ENCODE results near the gene TMEM72. TPM values are rescaled to one million over a fixed set of nuclear protein-coding genes. Genes with fewer than 3 reads are reported as not detected.
A peak's percentile ranks its signal among the peaks of the same experiment; 100 is the strongest.

The TMEM72 gene
- total and polyA plus RNA-seq, 2 of the 13 experiments (the other 11 are each of a cell fraction or from before 2014, with no cell fraction given): 0.04 TPM; not detected in 1

DNA sequence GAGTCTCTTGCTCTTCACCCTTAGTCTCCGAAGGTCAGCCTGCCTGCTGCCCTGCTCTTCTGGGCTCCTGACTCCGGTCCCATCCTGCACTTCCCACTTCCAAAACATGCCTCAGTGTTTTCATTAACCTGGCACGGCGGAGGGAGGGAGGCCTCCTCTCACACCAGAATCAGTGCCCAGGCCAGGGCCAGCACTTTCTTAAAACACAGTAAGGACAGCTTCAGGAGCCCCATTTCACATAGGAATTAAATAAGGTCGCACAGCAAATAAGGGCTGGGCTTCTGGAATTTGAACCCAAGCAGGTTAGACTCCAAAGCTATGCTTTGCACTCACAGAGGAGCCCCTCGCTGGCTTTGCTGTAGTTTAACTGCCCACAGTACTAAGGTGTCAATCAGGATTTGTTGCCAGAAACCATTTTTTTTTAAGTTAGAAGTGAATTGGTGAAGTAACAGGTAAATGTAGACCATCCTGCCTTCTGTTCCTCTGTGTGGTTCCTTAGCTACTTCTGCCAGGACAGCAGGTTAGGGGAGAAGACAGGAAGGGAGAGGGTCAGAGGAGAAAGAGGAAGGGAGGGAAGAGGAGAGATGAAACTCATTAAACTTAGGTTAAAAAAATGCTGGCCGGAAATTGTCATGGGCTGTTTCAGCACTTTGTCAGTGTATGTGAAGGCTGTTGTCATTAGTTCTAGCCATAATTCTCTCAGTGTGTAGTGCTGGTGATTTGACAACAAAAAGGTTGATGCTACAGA lies 49.5 kb downstream of the TMEM72 start (continued):
- TF ChIP-seq, protein P1, sequence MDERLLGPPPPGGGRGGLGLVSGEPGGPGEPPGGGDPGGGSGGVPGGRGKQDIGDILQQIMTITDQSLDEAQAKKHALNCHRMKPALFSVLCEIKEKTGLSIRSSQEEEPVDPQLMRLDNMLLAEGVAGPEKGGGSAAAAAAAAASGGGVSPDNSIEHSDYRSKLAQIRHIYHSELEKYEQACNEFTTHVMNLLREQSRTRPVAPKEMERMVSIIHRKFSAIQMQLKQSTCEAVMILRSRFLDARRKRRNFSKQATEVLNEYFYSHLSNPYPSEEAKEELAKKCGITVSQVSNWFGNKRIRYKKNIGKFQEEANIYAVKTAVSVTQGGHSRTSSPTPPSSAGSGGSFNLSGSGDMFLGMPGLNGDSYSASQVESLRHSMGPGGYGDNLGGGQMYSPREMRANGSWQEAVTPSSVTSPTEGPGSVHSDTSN (CRISPR knock-in tag; IDR thresholded peaks at IDR 0.05): 0 out of 2 replicates have a peak, but pooled peaks have one; percentile 46
- TF ChIP-seq, protein P2, sequence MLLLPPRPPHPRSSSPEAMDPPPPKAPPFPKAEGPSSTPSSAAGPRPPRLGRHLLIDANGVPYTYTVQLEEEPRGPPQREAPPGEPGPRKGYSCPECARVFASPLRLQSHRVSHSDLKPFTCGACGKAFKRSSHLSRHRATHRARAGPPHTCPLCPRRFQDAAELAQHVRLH (CRISPR knock-in tag; IDR thresholded peaks at IDR 0.05; ENCODE audit: borderline replicate concordance, low read depth): no peak
- no peak for TF ChIP-seq ZBTB20 (CRISPR knock-in tag; IDR thresholded peaks at IDR 0.05; ENCODE audit: borderline replicate concordance, low read depth)
- no peak for TF ChIP-seq YY1 (IDR thresholded peaks at IDR 0.05; ENCODE audit: insufficient read depth, insufficient replicate concordance, low read depth, low read length)
- TF ChIP-seq, protein P3, sequence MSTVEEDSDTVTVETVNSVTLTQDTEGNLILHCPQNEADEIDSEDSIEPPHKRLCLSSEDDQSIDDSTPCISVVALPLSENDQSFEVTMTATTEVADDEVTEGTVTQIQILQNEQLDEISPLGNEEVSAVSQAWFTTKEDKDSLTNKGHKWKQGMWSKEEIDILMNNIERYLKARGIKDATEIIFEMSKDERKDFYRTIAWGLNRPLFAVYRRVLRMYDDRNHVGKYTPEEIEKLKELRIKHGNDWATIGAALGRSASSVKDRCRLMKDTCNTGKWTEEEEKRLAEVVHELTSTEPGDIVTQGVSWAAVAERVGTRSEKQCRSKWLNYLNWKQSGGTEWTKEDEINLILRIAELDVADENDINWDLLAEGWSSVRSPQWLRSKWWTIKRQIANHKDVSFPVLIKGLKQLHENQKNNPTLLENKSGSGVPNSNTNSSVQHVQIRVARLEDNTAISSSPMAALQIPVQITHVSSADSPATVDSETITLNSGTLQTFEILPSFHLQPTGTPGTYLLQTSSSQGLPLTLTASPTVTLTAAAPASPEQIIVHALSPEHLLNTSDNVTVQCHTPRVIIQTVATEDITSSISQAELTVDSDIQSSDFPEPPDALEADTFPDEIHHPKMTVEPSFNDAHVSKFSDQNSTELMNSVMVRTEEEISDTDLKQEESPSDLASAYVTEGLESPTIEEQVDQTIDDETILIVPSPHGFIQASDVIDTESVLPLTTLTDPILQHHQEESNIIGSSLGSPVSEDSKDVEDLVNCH (CRISPR knock-in tag; IDR thresholded peaks at IDR 0.05): no peak
- TF ChIP-seq SP4 (CRISPR knock-in tag; IDR thresholded peaks at IDR 0.05): no peak
- no peak for TF ChIP-seq ZNF138 (CRISPR knock-in tag; IDR thresholded peaks at IDR 0.05; ENCODE audit: low read depth)
- TF ChIP-seq ZSCAN20 (CRISPR knock-in tag; IDR thresholded peaks at IDR 0.05; ENCODE audit: borderline replicate concordance): no peak
- TF ChIP-seq SALL1 (CRISPR knock-in tag; IDR thresholded peaks at IDR 0.05): peak; percentile 37; the same call in 1 of the 2 replicates
- TF ChIP-seq, protein P4, sequence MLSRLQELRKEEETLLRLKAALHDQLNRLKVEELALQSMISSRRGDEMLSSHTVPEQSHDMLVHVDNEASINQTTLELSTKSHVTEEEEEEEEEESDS (CRISPR knock-in tag; IDR thresholded peaks at IDR 0.05; ENCODE audit: borderline replicate concordance): no peak
- TF ChIP-seq NAIF1 (CRISPR knock-in tag; IDR thresholded peaks at IDR 0.05; ENCODE audit: borderline replicate concordance): no peak
- 0 out of 2 replicates have a peak, but pooled peaks have one; percentile 44 for TF ChIP-seq SIN3A (IDR thresholded peaks at IDR 0.05; ENCODE audit: borderline replicate concordance, low read depth, low read length)
- no peak for TF ChIP-seq MED8 (CRISPR knock-in tag; IDR thresholded peaks at IDR 0.05; ENCODE audit: insufficient replicate concordance)
- TF ChIP-seq, protein P5, sequence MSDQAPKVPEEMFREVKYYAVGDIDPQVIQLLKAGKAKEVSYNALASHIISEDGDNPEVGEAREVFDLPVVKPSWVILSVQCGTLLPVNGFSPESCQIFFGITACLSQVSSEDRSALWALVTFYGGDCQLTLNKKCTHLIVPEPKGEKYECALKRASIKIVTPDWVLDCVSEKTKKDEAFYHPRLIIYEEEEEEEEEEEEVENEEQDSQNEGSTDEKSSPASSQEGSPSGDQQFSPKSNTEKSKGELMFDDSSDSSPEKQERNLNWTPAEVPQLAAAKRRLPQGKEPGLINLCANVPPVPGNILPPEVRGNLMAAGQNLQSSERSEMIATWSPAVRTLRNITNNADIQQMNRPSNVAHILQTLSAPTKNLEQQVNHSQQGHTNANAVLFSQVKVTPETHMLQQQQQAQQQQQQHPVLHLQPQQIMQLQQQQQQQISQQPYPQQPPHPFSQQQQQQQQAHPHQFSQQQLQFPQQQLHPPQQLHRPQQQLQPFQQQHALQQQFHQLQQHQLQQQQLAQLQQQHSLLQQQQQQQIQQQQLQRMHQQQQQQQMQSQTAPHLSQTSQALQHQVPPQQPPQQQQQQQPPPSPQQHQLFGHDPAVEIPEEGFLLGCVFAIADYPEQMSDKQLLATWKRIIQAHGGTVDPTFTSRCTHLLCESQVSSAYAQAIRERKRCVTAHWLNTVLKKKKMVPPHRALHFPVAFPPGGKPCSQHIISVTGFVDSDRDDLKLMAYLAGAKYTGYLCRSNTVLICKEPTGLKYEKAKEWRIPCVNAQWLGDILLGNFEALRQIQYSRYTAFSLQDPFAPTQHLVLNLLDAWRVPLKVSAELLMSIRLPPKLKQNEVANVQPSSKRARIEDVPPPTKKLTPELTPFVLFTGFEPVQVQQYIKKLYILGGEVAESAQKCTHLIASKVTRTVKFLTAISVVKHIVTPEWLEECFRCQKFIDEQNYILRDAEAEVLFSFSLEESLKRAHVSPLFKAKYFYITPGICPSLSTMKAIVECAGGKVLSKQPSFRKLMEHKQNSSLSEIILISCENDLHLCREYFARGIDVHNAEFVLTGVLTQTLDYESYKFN (CRISPR knock-in tag; conservative IDR thresholded peaks at IDR 0.05): 0 out of 2 replicates have a peak, but pooled peaks have one; percentile 44
- no peak for TF ChIP-seq PAWR (CRISPR knock-in tag; IDR thresholded peaks at IDR 0.05; ENCODE audit: borderline replicate concordance)
- TF ChIP-seq CENPT (CRISPR knock-in tag; IDR thresholded peaks at IDR 0.05; ENCODE audit: low read depth): no peak
- no peak for TF ChIP-seq SETDB1 (CRISPR knock-in tag; IDR thresholded peaks at IDR 0.05; ENCODE audit: borderline replicate concordance)
- TF ChIP-seq, protein P6, sequence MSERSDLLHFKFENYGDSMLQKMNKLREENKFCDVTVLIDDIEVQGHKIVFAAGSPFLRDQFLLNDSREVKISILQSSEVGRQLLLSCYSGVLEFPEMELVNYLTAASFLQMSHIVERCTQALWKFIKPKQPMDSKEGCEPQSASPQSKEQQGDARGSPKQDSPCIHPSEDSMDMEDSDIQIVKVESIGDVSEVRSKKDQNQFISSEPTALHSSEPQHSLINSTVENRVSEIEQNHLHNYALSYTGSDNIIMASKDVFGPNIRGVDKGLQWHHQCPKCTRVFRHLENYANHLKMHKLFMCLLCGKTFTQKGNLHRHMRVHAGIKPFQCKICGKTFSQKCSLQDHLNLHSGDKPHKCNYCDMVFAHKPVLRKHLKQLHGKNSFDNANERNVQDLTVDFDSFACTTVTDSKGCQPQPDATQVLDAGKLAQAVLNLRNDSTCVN (CRISPR knock-in tag; IDR thresholded peaks at IDR 0.05; ENCODE audit: borderline replicate concordance): no peak
- no peak for TF ChIP-seq KMT2B (CRISPR knock-in tag; IDR thresholded peaks at IDR 0.05)
